ENCODE measurements around the gene TAGLN3.

GRCh38 chr3:111952086-111952485 is 46.6 kb upstream of the TAGLN3 start:
- TF ChIP-seq POLR2A (IDR thresholded peaks at IDR 0.05; ENCODE audit: low read depth, low read length) (no peak), TAF1 (IDR thresholded peaks at IDR 0.05; ENCODE audit: low read depth, low read length) (no peak), POLR2AphosphoS5 (IDR thresholded peaks at IDR 0.05; ENCODE audit: low read depth, low read length) (no peak), PAX5 (IDR thresholded peaks at IDR 0.05; ENCODE audit: insufficient read depth, low read length, severe bottlenecking) (no peak)
